ENCODE measurements around the gene MLC1. TPM values are rescaled to one million over a fixed set of nuclear protein-coding genes. Genes with fewer than 3 reads are reported as not detected.

The MLC1 gene
- total and polyA plus RNA-seq, 2 donors (not counting 1 experiment from before 2014, with no cell fraction given) = 0.34 TPM; not detected in 1

GRCh38 chr22:50027639-50028537 lies 57.3 kb downstream of the MLC1 start:
- H3K9me3 ChIP-seq (ENCODE audit: control extremely low read depth in 1 of 3, control insufficient read depth in 2 of 3, insufficient read depth in 1 of 3, low read length in 2 of 3) = no peaks in the 10 kb centered on the region
- H2AFZ ChIP-seq (ENCODE audit: insufficient read depth, low read depth, low read length, poor library complexity, severe bottlenecking) = no peak overlapping the region
- ChIA-PET POLR2A (interaction anchor here (1.2 to 1.7 kb wide), 3 partner anchors 66 to 97 kb away, joined by 3 to 8 read pairs (median 3); no protein-coding TSS in a partner anchor), CTCF (interaction anchor here (0.6 to 2.3 kb wide), 4 partner anchors 14 to 218 kb away, joined by 3 to 17 read pairs (median 4); no protein-coding TSS in a partner anchor)
- intact Hi-C loops (cut with micrococcal nuclease) = no loop called here
- H3K36me3 ChIP-seq (replicated peaks in 1 of 2; ENCODE audit: control extremely low read depth in 1 of 2, control insufficient read depth in 1 of 2, extremely low read depth in 1 of 2, insufficient read depth in 2 of 2, low read length in 1 of 2) = no peaks in the 10 kb centered on the region
- H4K20me1 ChIP-seq (ENCODE audit: control insufficient read depth, insufficient read depth, low read length, poor library complexity, severe bottlenecking) = no peaks in the 10 kb centered on the region
- Mint-ChIP-seq H3K27ac (no peak overlapping the region), H3K9me3 (ENCODE audit: insufficient read depth) (no peaks in the 10 kb centered on the region), H3K27me3 (peaks cover 9% of the 10 kb centered on the region), H3K4me1 (peaks cover 9% of the 10 kb centered on the region), H3K4me3 (no peak overlapping the region)
- no peaks in the 10 kb centered on the region for H3K79me2 ChIP-seq (ENCODE audit: control insufficient read depth, insufficient read depth, low read length)
- peaks cover 0 to 10% (median 5%) of the 10 kb centered on the region in 4 experiments for H3K27me3 ChIP-seq (replicated peaks in 1 of 4; ENCODE audit: control extremely low read depth in 1 of 4, control insufficient read depth in 3 of 4, insufficient read depth in 4 of 4, low read length in 3 of 4)
- TF ChIP-seq CTCF (IDR thresholded peaks at IDR 0.05) (no peak), EZH2 (IDR thresholded peaks at IDR 0.05; ENCODE audit: borderline replicate concordance, insufficient read depth, low read depth, low read length, poor library complexity, severe bottlenecking) (no peak)
- ATAC-seq (ENCODE audit: low read depth) = no peak
- DNase-seq = no peak
- H3K27ac ChIP-seq (ENCODE audit: low read length in 2 of 2) = no peak overlapping the region
- no peak overlapping the region for H3K4me2 ChIP-seq (replicated peaks; ENCODE audit: low read depth, low read length, poor library complexity, severe bottlenecking)
- 71% methylated on average over 42 of the region's 42 CpGs for WGBS (ENCODE audit: insufficient coverage)
- no peak overlapping the region for H3K9ac ChIP-seq (ENCODE audit: low read length)
- no peak overlapping the region for H3K4me3 ChIP-seq (ENCODE audit: control extremely low read depth in 1 of 5, extremely low read depth in 1 of 5, insufficient read depth in 1 of 5, low read depth in 2 of 5, low read length in 4 of 5)
- H3K4me1 ChIP-seq (ENCODE audit: control insufficient read depth in 2 of 2, insufficient read depth in 2 of 2, low read length in 2 of 2) = peaks cover 13 to 15% of the 10 kb centered on the region in 2 donors

- CTCF ChIA-PET = interaction anchor here (2.0 to 2.3 kb wide), 2 partner anchors 95 kb away, joined by 12 to 17 read pairs; no protein-coding TSS in a partner anchor
- Histone ChIP-seq H3K4me2 (replicated peaks; ENCODE audit: low read depth, low read length, poor library complexity, severe bottlenecking) (no peak overlapping the region), H3K4me1 (ENCODE audit: control insufficient read depth in 2 of 2, insufficient read depth in 2 of 2, low read length in 2 of 2) (peaks cover 13 to 15% of the 10 kb centered on the region in 2 donors), H3K79me2 (ENCODE audit: control insufficient read depth, insufficient read depth, low read length) (no peaks in the 10 kb centered on the region), H2AFZ (ENCODE audit: insufficient read depth, low read depth, low read length, poor library complexity, severe bottlenecking) (no peak overlapping the region), H3K4me3 (ENCODE audit: control extremely low read depth in 1 of 5, extremely low read depth in 1 of 5, insufficient read depth in 1 of 5, low read depth in 2 of 5, low read length in 4 of 5) (no peak overlapping the region), H3K27ac (ENCODE audit: low read length in 2 of 2) (no peak overlapping the region), H4K20me1 (ENCODE audit: control insufficient read depth, insufficient read depth, low read length, poor library complexity, severe bottlenecking) (no peaks in the 10 kb centered on the region), H3K27me3 (replicated peaks in 1 of 4; ENCODE audit: control extremely low read depth in 1 of 4, control insufficient read depth in 3 of 4, insufficient read depth in 4 of 4, low read length in 3 of 4) (peaks cover 0 to 8% (median 2%) of the 10 kb centered on the region in 4 experiments), H3K9ac (ENCODE audit: low read length) (no peak overlapping the region), H3K9me3 (ENCODE audit: control extremely low read depth in 1 of 3, control insufficient read depth in 2 of 3, insufficient read depth in 1 of 3, low read length in 2 of 3) (no peaks in the 10 kb centered on the region), H3K36me3 (replicated peaks in 1 of 2; ENCODE audit: control extremely low read depth in 1 of 2, control insufficient read depth in 1 of 2, extremely low read depth in 1 of 2, insufficient read depth in 2 of 2, low read length in 1 of 2) (no peaks in the 10 kb centered on the region)
- TF ChIP-seq CTCF (IDR thresholded peaks at IDR 0.05) = no peak
- TF ChIP-seq EZH2 (IDR thresholded peaks at IDR 0.05; ENCODE audit: borderline replicate concordance, insufficient read depth, low read depth, low read length, poor library complexity, severe bottlenecking) = no peak
- intact Hi-C loops (cut with micrococcal nuclease) = no loop called here
- Mint-ChIP-seq H3K27me3 (peaks cover 9% of the 10 kb centered on the region), H3K27ac (no peak overlapping the region), H3K4me1 (peaks cover 9% of the 10 kb centered on the region), H3K4me3 (no peak overlapping the region), H3K9me3 (ENCODE audit: insufficient read depth) (no peaks in the 10 kb centered on the region)
- POLR2A ChIA-PET = no interaction called here
- DNase-seq (no peak), ATAC-seq (ENCODE audit: low read depth) (no peak)
- 95% methylated on average over 11 of the region's 13 CpGs for WGBS (ENCODE audit: insufficient coverage)
These were observed 59.2 kb downstream of the MLC1 start for GRCh38 chr22:50025993-50026392.
